GM21367 (cell line): ENCODE results near the gene TSPAN31.
"Not testable (repeated sequence)": the region's sequence is repeated elsewhere in the genome, so short reads cannot be mapped to it uniquely, and the experiment has no call there.

Experiments used
- ATAC-seq: cut with Tn5 transposase; IDR thresholded peaks from one replicate; pipeline ENCODE4 v1.9.1; 2021; ENCODE audit not compliant: unreplicated experiment

Gene TSPAN31

DNA sequence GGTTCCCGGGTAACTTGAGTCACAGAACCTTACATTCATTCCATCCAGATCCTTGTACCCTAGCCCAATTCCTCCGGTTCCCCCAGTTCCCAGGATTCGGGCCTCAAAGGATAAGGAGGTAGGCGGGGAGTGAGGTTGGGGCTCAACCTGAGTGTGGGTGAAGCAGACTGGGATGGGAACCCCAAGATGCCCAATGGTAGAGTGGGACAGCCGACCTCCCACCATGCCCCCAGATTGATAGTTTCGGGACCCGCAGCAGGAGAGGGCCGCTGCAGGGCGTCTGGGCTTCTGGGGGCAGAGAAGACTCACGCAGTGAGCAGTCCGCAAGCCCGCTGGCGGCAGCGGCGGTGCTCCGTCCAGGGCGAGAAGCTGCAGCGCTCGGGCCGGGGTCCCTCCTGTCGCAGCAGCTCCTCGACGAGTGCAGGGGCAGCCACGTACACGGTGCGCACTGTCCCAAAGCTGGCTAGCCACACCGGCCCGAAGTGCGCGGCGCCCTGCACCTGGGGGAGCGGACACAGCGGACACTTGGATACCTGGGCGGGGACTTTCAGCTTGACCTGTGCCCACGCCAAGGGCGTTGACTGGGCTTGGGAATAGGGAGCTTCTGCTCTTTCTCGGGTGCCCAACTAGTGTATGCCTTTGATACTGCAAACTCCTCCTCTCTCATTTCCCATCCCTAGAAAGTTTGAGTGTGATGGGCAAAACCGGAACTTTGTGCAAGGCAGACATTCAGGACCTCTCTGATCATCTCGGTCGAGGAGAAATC is 21.0 kb downstream of the TSPAN31 start:
- ATAC-seq = no peak

GRCh38 chr12:57766464-57767304 is 21.8 kb downstream of the TSPAN31 start, which contains the start of gene CYP27B1:
TSS of gene CYP27B1 (minus strand) at chr12:57767078. CDS start at chr12:57767041, 37 bp downstream.
- ATAC-seq = no peak

DNA sequence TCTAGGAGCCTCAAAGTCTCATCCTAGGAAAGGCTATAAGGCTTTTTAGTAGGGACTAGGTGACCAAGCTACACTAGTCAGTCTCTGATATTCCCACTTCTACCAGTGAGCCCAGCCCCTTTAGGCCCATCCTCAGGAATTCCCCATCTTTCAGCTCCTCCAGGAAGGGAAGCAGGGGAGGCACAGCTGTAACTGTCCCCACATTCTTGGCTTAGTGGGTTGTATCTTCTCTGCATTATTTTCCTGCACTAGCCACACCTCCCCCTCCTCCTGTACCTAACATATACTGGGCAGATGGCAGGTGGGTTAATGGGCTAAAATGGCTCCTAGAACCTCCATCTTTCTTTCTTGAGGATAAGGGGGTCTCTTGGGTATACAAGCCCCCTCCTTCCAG is 22.5 kb downstream of the TSPAN31 start:
- no peak for ATAC-seq

GRCh38 chr12:57767876-57768275 is 23.0 kb downstream of the TSPAN31 start:
- no peak for ATAC-seq

GRCh38 chr12:57769594-57769993 is 24.8 kb downstream of the TSPAN31 start:
- ATAC-seq = no peak

- no peak for ATAC-seq
These were observed 25.9 kb downstream of the TSPAN31 start for GRCh38 chr12:57770734-57771133.

DNA sequence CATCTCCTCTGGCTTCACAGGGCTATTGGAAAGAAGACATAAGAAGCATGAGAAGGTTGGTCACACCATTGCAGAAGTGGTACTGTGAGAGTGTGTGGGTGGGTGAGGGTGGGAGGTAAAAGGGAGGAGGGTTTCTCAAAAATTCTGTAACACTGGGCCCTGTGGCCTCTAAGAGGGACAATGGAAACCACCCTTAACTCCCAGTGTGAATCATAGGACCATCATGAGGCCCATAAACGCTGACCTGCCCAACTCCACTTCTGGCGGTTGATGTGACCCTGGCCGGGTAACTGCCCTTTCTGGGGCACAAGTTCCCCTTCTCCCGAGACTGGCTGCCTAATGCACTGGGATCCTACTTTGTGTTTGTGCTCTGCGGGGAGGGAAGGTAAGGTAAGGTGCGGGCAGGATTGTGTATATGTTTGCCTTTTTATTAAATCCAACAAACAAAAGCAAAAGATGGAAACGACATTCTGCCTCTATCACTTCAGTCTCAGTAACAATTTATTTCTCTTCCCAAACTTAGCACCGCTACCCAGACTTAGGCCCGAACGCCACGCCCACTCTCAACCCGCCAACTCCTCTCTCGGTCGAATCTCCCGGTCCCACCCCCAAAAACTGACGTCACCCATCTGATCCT is 26.5 kb downstream of the TSPAN31 start:
- peak; percentile 54 for ATAC-seq

GRCh38 chr12:57771873-57772428 is 27.1 kb downstream of the TSPAN31 start, which contains the start of gene METTL1:
TSS of gene METTL1 (minus strand) at chr12:57772105. CDS start at chr12:57772083, 22 bp downstream.
- ATAC-seq = peak; percentile 72

DNA sequence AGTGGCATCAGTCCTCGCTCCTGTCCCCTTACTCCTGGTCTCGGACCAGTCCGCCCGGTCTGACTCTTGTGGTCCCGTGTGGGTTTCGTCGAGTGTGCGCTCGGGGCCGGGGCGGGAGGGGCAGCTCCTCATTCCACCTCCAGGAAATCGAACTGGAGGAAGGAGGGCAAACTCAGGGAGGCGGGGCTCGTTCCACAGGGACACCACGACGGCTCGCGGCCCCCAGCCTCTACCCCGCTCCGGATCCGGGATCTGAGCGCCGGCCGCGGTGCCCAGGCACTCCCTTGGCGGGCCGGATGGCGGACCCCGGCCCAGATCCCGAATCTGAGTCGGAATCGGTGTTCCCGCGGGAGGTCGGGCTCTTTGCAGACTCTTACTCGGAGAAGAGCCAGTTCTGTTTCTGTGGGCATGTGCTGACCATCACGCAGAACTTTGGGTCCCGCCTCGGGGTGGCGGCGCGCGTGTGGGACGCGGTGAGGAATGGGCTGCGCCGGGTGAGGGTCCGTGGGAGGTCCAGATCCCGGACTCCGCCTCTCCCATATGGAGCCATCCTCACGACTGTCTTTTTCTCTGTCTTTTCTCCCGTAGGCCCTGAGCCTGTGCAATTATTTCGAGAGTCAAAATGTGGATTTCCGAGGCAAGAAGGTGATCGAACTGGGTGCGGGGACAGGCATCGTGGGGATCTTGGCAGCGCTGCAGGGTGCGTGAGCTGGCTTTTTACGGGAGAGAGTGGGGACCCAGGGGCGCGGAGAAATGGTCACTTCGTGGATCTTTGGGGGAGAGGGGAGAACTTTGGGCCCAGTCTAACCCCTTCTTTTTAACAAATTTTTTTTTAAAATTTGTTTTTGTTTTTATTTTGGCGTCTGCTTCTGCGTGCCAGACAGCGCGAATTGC is 27.8 kb downstream of the TSPAN31 start, which contains the start of gene EEF1AKMT3:
TSS of gene EEF1AKMT3 (plus strand) at position 186 of the 894 bp plus-strand sequence. CDS start at position 297, 111 bp downstream.
- peak; percentile 29 for ATAC-seq

GRCh38 chr12:57774634-57775033 is 29.8 kb downstream of the TSPAN31 start:
- not testable (repeated sequence) for ATAC-seq

GRCh38 chr12:57775044-57775443 is 30.2 kb downstream of the TSPAN31 start:
- ATAC-seq = no peak

DNA sequence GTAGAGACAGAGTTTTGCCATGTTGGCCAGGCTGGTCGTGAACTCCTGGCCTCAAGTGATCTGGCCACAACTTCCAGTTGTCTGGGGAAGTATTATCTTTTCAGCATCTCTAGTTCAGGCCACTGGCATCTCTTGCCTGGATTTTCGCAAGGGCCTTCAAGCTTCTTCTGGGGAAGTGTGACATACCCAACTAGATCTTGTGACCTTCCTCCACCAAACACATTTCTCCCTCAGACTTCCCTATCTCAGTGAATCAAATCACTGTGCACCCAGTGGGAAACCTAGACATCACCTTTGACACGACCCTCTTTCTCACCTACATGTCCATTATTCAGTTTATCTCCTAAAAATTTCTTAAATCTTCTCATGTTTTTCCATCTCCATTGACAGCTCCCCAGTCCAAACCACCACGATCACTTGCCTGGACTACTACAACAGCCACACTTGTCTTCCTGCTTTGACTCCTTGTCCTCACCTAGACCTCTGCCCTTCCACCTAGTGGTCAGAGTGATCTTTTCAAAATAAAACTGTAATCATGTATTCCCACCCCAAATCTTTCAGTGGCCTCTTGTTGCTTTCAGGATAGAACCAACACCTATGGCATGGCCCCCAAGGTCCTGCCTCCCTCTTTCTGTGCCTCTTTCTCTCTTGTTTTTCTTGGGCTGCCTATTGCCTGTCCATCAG is 30.9 kb downstream of the TSPAN31 start:
- ATAC-seq = no peak

DNA sequence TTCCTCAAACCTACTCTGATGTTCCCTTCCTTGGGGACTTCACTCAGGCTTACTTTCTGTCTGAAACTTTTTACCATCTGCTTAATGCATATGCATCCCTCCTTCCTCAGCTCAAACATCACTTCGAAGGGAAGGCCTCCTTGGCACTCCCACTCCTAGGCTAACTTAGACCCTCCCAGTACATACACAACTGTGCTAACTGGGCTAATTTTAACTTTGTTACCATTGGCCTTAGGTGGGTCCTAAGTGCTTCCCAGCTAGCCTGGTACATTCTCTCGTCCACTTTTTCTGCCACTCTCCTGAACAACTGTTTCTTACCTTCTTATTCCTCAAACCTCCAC is 31.4 kb downstream of the TSPAN31 start:
- ATAC-seq = no peak

DNA sequence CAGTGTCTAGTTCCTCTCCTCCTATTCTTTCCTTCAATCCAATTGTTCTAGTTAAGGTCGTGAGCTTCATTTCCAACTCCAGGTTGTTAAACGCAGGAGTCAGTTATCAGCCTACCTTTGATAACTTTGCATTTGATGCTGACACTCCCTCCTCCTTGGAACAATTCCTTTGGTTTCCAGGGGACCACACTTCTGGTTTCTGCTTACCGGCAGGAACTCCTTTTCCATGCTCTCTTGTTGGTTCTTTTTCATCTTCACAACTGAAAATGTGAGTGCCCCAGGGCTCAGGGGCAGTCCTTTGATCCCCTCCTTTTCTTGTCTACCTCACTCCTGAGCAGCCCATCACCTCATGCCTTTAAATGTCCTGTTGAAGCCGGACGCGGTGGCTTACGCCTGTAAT is 32.5 kb downstream of the TSPAN31 start:
- ATAC-seq = no peak

DNA sequence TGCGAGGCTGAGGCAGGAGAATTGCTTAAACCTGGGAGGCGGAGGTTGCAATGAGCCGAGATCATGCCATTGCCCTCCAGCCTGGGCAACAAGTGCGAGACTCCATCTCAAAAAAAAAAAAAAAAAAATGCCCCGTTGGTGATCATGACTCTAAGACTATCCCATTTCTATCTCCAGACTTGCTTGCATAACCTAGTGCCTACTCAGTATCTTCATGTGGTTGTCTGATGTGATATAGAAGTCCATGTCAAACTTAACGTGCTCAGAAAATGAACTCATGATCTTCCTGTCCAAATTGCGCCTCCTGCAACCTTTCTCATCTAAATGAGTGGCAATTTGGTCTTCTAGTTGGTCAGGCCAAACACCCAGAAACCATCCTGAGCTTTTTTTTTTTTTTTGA is 33.1 kb downstream of the TSPAN31 start:
- ATAC-seq = no peak

DNA sequence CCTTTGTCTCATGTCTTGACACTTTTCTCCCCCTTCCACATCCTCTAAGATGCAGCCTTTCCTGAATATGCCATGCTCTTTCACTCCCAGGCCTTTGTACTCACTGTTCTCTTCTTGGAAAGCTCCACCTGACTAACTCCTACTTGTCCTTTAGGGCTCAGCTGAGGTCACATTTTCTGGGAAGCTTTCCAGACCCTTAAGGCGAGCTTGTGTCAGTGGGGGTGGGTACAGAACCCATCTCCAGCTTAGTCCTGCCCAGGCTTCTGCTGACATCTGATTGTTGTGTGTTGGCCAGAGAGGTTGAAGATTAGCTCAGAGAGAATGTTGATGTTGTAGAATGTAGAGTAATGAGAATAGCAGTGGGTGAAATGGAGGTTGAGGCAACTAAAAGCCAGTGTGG is 34.9 kb downstream of the TSPAN31 start:
- no peak for ATAC-seq

- no peak for ATAC-seq
These were observed 35.6 kb downstream of the TSPAN31 start for GRCh38 chr12:57780284-57780897.

DNA sequence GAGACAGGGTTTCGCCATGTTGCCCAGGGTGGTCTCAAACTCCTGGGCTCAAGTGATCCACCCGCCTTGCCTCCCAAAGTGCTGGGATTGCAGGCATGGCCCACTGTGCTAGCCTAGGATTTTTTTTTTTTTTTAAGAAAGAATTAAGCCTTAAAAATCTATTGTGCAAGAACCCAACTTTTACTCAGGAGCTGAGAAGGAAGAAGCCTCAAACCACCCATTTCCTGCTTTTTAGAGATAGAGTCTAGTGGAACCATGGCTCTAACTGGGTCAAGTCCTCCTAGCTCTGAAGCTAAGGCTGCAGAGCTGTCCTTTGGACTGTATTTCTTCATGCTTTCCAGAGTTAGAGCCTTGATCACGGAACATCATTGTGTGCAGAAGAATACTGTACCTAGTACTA is 36.4 kb downstream of the TSPAN31 start:
- no peak for ATAC-seq

GRCh38 chr12:57781801-57782200 is 37.0 kb downstream of the TSPAN31 start:
- ATAC-seq = no peak
